Brain microvascular endothelial cell (primary cell): ENCODE data around the gene SEC61A1.
A peak's percentile ranks its signal among the peaks of the same experiment; 100 is the strongest.

Source experiments
- DNase-seq: peaks from one replicate; pipeline ENCODE4 v3.0.0-alpha.2; 2020
- H3K27ac ChIP-seq: fragments of 250-450 bp; sonication (Bioruptor Pico); 2 replicates; pipeline ENCODE4 v1.5.1; 2020; ENCODE audit warnings: mild to moderate bottlenecking, moderate library complexity
- H3K27me3 ChIP-seq: fragments of 250-450 bp; sonication (Bioruptor Pico); replicated peaks from 2 replicates; pipeline ENCODE4 v1.5.1; 2020; ENCODE audit warnings: mild to moderate bottlenecking
- H3K36me3 ChIP-seq: fragments of 250-450 bp; sonication (Bioruptor Pico); replicated peaks from 2 replicates; pipeline ENCODE4 v1.5.1; 2020; ENCODE audit warnings: mild to moderate bottlenecking
- H3K4me3 ChIP-seq: 2 replicates; pipeline ENCODE4 v1.5.1; 2011; ENCODE audit warnings: low read depth, mild to moderate bottlenecking, control low read depth, low read length, moderate library complexity
- in situ Hi-C: cut with HindIII; loops from 2 replicates; pipeline ENCODE4 v1.10.0; 2017; ENCODE audit warnings: low sequenced_read_pairs, low pct_ligation_motif_present
- TF ChIP-seq, protein P1 (sequence below): IDR thresholded peaks from 2 replicates; pipeline ENCODE4 v1.5.1; 2011; ENCODE audit warnings: low read depth, mild to moderate bottlenecking, moderate library complexity, low read length, control low read depth, inconsistent platforms; ENCODE audit errors: missing control alignments

SEC61A1 gene

DNA sequence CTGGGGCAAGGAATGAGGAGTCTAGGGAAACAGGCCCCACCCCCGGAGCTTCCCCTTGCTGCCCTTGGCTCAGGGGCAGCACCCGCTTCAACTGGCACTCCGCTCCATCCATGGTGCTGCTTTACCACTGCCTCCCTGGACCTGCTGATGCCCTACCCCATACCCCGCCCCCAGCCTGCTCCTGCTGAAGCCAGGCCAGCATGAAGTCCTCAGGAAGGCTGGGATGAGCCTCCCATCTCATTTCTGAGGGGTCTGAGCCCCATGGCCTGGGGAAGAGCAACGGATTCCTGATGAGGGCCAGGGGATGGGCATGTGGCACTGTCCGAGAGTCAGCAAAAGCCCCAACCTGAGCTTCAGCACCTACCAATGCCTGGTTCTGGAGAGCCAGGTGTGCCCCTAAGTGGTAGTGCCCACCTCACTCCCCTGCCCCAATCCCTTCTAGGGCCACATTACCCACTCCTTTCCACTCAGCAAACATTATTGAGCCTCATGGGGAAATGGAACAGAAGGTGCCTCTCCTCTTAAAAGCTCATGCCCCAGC, 21.0 kb downstream of the SEC61A1 start:
- no peak for DNase-seq
- H3K27ac ChIP-seq: no peak overlapping the region
- in situ Hi-C loops: no loop called here
- H3K36me3 ChIP-seq: peaks cover 46% of the 10 kb centered on the region
- H3K27me3 ChIP-seq: no peaks in the 10 kb centered on the region
- no peak overlapping the region for H3K4me3 ChIP-seq
- TF ChIP-seq, protein P1, sequence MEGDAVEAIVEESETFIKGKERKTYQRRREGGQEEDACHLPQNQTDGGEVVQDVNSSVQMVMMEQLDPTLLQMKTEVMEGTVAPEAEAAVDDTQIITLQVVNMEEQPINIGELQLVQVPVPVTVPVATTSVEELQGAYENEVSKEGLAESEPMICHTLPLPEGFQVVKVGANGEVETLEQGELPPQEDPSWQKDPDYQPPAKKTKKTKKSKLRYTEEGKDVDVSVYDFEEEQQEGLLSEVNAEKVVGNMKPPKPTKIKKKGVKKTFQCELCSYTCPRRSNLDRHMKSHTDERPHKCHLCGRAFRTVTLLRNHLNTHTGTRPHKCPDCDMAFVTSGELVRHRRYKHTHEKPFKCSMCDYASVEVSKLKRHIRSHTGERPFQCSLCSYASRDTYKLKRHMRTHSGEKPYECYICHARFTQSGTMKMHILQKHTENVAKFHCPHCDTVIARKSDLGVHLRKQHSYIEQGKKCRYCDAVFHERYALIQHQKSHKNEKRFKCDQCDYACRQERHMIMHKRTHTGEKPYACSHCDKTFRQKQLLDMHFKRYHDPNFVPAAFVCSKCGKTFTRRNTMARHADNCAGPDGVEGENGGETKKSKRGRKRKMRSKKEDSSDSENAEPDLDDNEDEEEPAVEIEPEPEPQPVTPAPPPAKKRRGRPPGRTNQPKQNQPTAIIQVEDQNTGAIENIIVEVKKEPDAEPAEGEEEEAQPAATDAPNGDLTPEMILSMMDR: no peak

DNA sequence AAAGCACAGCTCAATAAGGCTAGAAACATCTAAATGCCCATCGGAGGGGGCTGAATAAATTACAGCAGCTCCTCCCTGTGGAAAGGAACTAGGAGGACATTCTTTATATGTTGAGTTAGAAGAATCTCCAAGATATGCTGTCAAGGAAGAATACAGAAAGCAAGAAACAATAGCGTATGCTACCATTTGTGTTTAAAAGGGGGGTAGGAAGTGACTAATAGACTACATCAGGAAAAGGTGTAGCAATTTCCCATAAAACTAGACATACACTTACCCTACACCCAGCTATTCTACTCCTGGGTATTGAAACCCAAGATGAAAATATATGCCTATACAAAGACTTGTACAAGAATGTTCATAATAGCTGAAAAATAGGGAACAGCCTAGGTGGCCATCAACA, 21.6 kb downstream of the SEC61A1 start:
- no peaks in the 10 kb centered on the region for H3K27me3 ChIP-seq
- H3K36me3 ChIP-seq: peaks cover 41% of the 10 kb centered on the region
- TF ChIP-seq, protein P1: no peak
- no peak overlapping the region for H3K27ac ChIP-seq
- H3K4me3 ChIP-seq: no peak overlapping the region
- DNase-seq: no peak
- in situ Hi-C loops: no loop called here

DNA sequence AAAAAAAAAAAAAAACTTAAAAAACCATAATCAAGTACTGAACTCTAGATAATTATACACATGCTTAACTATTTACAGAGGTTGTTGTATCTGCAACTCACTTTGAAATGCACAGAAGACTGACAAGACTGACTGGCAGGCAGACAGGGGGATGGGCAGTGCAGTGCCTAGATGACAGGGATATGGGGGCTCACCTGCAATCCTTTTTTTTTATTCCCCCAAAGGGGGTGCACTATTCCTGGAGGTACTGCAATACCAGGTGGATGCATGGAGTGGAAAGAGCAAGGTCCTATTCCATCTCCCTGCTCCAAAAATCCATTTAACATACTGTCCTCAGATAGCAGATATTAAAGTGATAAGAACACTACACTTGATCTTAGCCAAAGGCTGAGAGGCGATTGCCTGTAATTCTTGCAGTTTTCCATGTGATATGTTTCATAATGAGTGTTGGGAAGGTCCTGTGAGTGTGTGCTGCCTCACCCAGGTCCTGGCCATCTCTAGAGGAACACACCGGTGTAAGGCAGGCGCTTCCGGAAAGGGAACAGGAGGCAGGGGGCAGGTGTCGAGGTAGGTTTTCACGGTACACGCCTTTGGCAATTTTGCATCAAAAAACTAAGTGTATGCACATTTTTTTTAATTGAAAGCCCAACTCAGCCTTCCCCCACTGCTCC, 22.7 kb downstream of the SEC61A1 start:
- peaks cover 30% of the 10 kb centered on the region for H3K36me3 ChIP-seq
- peak overlapping the region; percentile 40 for H3K4me3 ChIP-seq
- no peaks in the 10 kb centered on the region for H3K27me3 ChIP-seq
- H3K27ac ChIP-seq: no peak overlapping the region
- TF ChIP-seq, protein P1: no peak
- in situ Hi-C loops: no loop called here
- DNase-seq: no peak

DNA sequence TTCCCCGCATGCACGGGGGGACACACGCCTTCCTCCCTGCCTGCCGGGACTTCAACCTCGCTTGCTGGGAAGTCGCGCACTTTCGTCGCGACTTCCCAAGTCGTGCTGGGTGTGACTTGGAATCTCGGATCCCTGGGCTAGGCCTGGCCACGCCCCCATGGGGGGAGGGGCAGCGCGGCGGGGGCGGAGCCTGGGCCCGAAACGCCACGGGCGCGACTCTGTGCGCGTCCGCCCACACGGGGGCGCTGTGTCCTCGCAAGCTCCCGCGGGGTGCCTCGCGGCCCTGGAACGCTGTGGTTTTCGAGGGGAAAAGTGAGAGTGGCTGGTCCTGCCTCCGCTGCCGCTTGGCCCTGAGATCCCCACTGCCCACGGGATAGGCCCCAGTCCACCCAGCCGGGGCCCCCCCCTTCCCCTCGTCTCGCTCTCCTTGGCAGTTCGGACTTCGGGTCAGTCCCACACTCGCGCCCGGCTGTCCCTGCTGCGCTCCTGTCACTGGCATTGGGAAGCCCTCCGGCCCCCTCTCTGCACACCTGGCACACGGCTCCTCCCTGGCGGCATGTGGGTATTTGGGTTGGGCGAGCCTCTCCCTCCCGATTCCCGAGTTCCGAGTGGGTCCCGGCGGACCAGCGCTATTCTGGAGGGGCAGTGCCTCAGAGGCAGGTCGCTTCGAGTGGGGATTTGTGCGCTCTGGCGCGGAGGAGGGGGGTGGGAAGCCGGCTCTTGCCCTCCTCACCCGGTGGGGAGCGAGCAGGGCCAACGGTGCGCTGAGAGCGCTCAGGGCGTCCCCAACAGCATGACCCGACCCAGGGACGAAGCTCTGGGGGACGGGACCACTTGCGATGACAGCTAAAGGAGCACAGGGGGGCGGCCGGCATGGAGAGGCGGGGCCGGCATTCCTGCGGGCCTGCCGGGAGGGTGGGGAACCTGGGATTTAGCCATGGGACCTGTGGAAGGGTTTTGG, 23.6 kb downstream of the SEC61A1 start:
- Histone ChIP-seq H3K36me3 (peaks cover 22% of the 10 kb centered on the region), H3K4me3 (peak overlapping the region; percentile 49), H3K27ac (no peak overlapping the region), H3K27me3 (no peaks in the 10 kb centered on the region)
- in situ Hi-C loops: no loop called here
- DNase-seq: peak; percentile 70
- TF ChIP-seq, protein P1: peak; percentile 74

DNA sequence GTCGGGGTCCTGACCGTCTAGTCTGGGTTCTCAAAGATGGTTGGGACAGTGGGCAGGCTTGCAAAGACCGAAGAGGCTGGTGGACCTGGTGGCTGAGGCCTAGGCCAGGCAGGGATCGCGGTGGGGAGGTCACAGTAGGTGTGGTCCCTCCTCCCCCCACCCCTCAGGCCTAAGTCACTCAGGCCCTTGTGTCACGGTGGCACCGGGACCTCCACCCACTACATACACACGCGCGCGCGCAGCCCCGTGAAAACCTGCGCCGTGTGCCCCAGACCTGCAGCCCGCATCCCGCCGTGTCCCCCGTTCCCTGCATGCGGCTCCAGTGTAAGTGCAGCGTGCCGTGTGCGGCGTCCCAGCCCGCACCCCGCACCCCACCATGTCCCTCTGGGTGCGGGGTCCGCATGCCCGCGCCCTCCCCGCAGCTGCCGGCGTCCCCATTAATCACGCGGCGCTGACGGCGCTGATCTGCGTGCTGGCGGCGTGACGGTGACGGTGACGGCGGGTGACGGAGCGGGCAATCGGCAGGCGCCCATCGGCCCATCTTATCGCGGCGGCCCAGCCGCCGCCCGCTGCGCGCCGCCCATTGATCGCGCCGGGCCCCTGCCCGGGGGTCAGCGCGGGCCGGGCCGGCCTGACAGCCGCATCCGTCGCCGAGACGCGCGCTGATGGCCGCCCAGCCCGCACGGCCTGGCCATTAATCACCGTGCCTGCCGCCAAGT, 24.4 kb downstream of the SEC61A1 start:
- TF ChIP-seq, protein P1: no peak
- Histone ChIP-seq H3K36me3 (peaks cover 14% of the 10 kb centered on the region), H3K4me3 (peak overlapping the region; percentile 49), H3K27me3 (no peaks in the 10 kb centered on the region), H3K27ac (no peak overlapping the region)
- DNase-seq: no peak
- in situ Hi-C loops: no loop called here
